Right lobe of liver (tissue), 6 donors: ENCODE data around the gene PPP4C. TPM values are rescaled to one million over a fixed set of nuclear protein-coding genes. Genes with fewer than 3 reads are reported as not detected.

Experiments used
- ATAC-seq, 4 donors: fragments of 200-7000 bp; cut with Tn5 transposase; one replicate each; pipeline ENCODE4 v1.9.1; 2020; ENCODE audit warnings: mild to moderate bottlenecking in 4 of 4, moderate library complexity in 4 of 4
- DNase-seq, 3 donors: peaks; one replicate each; pipeline ENCODE4 v3.0.0-alpha.2; 2020
- H3K27ac ChIP-seq, 3 donors: fragments of 200-600 bp; one replicate each; pipeline ENCODE4 v1.8.0; 2022
- H3K27me3 ChIP-seq, 2 donors: fragments of 200-600 bp; one replicate each; pipeline ENCODE4 v1.8.0; 2022
- H3K36me3 ChIP-seq, 4 donors: fragments of 200-600 bp; sonication (generic) in 1 of 4; one replicate each; pipeline versions ENCODE4 v1.5.1 to v1.8.0; 2017 to 2022; ENCODE audit warnings: control low read depth in 1 of 4
- H3K4me1 ChIP-seq, 4 donors: fragments of 200-600 bp; sonication (generic) in 1 of 4; one replicate each; pipeline versions ENCODE4 v1.5.1 to v1.8.0; 2017 to 2022; ENCODE audit warnings: control low read depth in 1 of 4
- H3K4me3 ChIP-seq, 3 donors: fragments of 200-600 bp; one replicate each; pipeline ENCODE4 v1.8.0; 2022
- H3K9me3 ChIP-seq, 4 donors: fragments of 200-600 bp; sonication (generic) in 1 of 4; one replicate each; pipeline versions ENCODE4 v1.5.1 to v1.8.0; 2017 to 2022; ENCODE audit warnings: control low read depth in 1 of 4
- CTCF ChIP-seq, 4 donors: fragments of 200-600 bp in 3 of 4; fragments of 450-650 bp in 1 of 4; IDR thresholded peaks; one replicate each; pipeline versions ENCODE4 v1.5.1 to v1.8.0; 2016 to 2022; ENCODE audit warnings: antibody characterized with exemption in 4 of 4, mild to moderate bottlenecking in 2 of 4
- POLR2A ChIP-seq: fragments of 450-650 bp; IDR thresholded peaks from one replicate; pipeline ENCODE4 v1.6.1; 2017; ENCODE audit warnings: antibody characterized with exemption, mild to moderate bottlenecking
- whole genome bisulfite sequencing: methylation state at CpG from one replicate; pipeline ENCODE4 v1.1.6; 2018; ENCODE audit warnings: low coverage, low lambda C conversion rate; ENCODE audit not compliant: insufficient coverage; ENCODE audit errors: missing lambda C conversion rate; 5-methylcytosine and 5-hydroxymethylcytosine counted together
- intact Hi-C, 2 donors: fragments of 100-400 bp; cut with DNase I; formaldehyde crosslinking; loops; one replicate each; pipeline versions ENCODE4 v1.11.2 to v1.14.1; 2022
- total RNA-seq, 6 experiments: library from RNA; depleted of rRNA in 2 of 6; stranded (reverse); fragments of >200 nt in 2 of 6; fragmentation: NEBNext Ultra II Directional in 3 of 6; extraction: Animal tissue kit (Norgen Biotek cat#: 25700) in 3 of 6; gene quantifications; one replicate each; pipeline versions ENCODE4 v1.1.0 to v1.2.4, GENCODE V29; 2016 to 2023
- donor health status: DM: no; HTN: yes; CAD: no.
- donor health status: DM: no; HTN: no; CAD: no.
- donor health status: DM: no; HTN: no; CAD: no.
- donor health status: DM: no; HTN: yes; CAD: no.
- donor health status: DM: no; HTN: yes; CAD: no.

Gene PPP4C
- total RNA-seq, 6 experiments from 2014 or later: 43.1 to 59.7 (median 47.0) TPM

- 93% methylated on average over 16 of the region's 18 CpGs for WGBS
Observed at GRCh38 chr16:30096862-30097563, 21.2 kb downstream of the PPP4C start.

GRCh38 chr16:30104090-30104489 lies 28.3 kb downstream of the PPP4C start:
- ATAC-seq: no peak
- peaks cover 0 to 6% (median 0%) of the 10 kb centered on the region in 4 donors for H3K36me3 ChIP-seq
- no peaks in the 10 kb centered on the region for H3K9me3 ChIP-seq
- no peaks in the 10 kb centered on the region for H3K27me3 ChIP-seq
- H3K4me1 ChIP-seq: no peaks in the 10 kb centered on the region
- TF ChIP-seq POLR2A: no peak
- no peak for TF ChIP-seq CTCF (IDR thresholded peaks at IDR 0.05)
- intact Hi-C loops: no loop called here
- no peak for DNase-seq
- no peak overlapping the region for H3K27ac ChIP-seq
- WGBS: 82% methylated on average over 3 of the region's 4 CpGs
- H3K4me3 ChIP-seq: no peak overlapping the region

More at GRCh38 chr16:30096862-30097563, 21.2 kb downstream of the PPP4C start:
- Histone ChIP-seq H3K9me3 (no peaks in the 10 kb centered on the region), H3K4me3 (peak overlapping the region in 1 of 3 donors; percentile 63), H3K27ac (peak overlapping the region in 2 of 3 donors; percentile 74 to 92), H3K4me1 (peaks cover 0 to 21% (median 0%) of the 10 kb centered on the region in 4 donors), H3K36me3 (peaks cover 0 to 11% (median 0%) of the 10 kb centered on the region in 4 donors), H3K27me3 (no peaks in the 10 kb centered on the region)
- no peak for DNase-seq
- no peak for ATAC-seq
- TF ChIP-seq CTCF (IDR thresholded peaks at IDR 0.05): no peak
- TF ChIP-seq POLR2A: no peak
- intact Hi-C loops: no loop called here

GRCh38 chr16:30104492-30104891 lies 28.7 kb downstream of the PPP4C start:
- intact Hi-C loops: no loop called here
- H3K4me1 ChIP-seq: no peaks in the 10 kb centered on the region
- H3K27me3 ChIP-seq: no peaks in the 10 kb centered on the region
- TF ChIP-seq POLR2A: no peak
- ATAC-seq (peak in 1 of 4 donors; percentile 26), DNase-seq (no peak)
- WGBS: 67% methylated on average over 3 of the region's 6 CpGs
- H3K4me3 ChIP-seq: no peak overlapping the region
- no peaks in the 10 kb centered on the region for H3K9me3 ChIP-seq
- H3K27ac ChIP-seq: no peak overlapping the region
- peaks cover 0 to 6% (median 0%) of the 10 kb centered on the region in 4 donors for H3K36me3 ChIP-seq

- Histone ChIP-seq H3K36me3 (peaks cover 0 to 6% (median 0%) of the 10 kb centered on the region in 4 donors), H3K4me3 (no peak overlapping the region), H3K9me3 (no peaks in the 10 kb centered on the region), H3K27me3 (no peaks in the 10 kb centered on the region), H3K27ac (no peak overlapping the region), H3K4me1 (no peaks in the 10 kb centered on the region)
- intact Hi-C loops: no loop called here
- 77% methylated on average over 3 of the region's 15 CpGs for WGBS
- ATAC-seq (no peak), DNase-seq (no peak)
- TF ChIP-seq CTCF (IDR thresholded peaks at IDR 0.05) (no peak), POLR2A (no peak)
Observed at GRCh38 chr16:30108059-30108850, 32.5 kb downstream of the PPP4C start.

- ATAC-seq: no peak
- Histone ChIP-seq H3K9me3 (no peaks in the 10 kb centered on the region), H3K4me1 (no peaks in the 10 kb centered on the region), H3K27ac (no peak overlapping the region), H3K4me3 (no peak overlapping the region), H3K36me3 (peaks cover 0 to 3% (median 0%) of the 10 kb centered on the region in 4 donors), H3K27me3 (no peaks in the 10 kb centered on the region)
- no peak for DNase-seq
- WGBS: 50% methylated on average over 1 of the region's 7 CpGs
- intact Hi-C loops: no loop called here
- no peak for TF ChIP-seq CTCF (IDR thresholded peaks at IDR 0.05)
- TF ChIP-seq POLR2A: no peak
Observed at GRCh38 chr16:30110661-30111060, 34.9 kb downstream of the PPP4C start.
